AML-193 (cell line): ENCODE measurements around the gene PKD1.
"Not testable (repeated sequence)": the region's sequence is repeated elsewhere in the genome, so short reads cannot be mapped to it uniquely, and the experiment has no call there.

Source experiments
- DNase-seq, 2 experiments: peaks; one replicate each; lab custom pipeline; 2025; lab: John Stamatoyannopoulos, UW

PKD1 gene

GRCh38 chr16:2107121-2107790, 28.4 kb downstream of the PKD1 start:
- DNase-seq, result not testable (repeated sequence)

DNA sequence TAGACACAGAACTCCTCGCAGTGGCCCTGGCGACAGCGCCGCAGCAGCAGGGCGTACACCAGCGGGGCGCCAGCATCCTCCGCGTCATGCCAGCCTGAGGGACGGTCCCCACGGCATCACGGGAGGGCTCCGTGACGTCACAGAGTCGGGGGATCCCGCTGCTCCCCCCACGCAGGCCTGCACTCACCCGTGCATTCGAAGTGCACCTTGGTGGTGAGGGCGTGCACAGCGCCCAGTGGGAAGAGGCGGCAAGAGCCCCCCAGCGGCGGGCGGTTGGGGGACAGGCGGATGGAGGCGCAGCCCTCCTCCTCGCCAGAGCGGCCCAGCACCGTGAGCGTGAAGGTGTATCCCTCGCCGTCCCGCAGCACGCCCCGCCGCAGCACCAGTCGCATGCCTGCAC, 29.5 kb downstream of the PKD1 start:
- not testable (repeated sequence) for DNase-seq

- not testable (repeated sequence) for DNase-seq
These were observed 29.9 kb downstream of the PKD1 start for GRCh38 chr16:2105769-2106168.

DNA sequence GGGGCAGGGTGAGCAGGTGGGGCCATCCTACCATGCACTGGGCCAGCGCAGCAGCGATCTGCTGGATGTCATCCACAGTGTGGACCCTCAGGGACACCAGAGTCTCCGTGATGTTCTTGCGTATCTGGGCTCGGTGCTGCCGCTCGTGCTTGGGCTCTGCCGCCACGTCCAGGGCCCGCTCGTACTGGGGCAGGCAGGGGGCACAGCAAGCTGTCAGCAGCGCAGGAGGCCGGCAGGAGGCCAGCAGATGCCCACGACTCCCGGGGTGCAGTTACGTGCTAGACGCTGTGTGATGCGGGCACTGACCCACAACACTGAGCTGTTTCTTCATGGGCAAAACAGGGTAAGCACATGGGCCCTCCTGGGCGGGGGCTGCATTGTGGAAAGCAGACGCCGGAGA, 30.4 kb downstream of the PKD1 start:
- not testable (repeated sequence) for DNase-seq

DNA sequence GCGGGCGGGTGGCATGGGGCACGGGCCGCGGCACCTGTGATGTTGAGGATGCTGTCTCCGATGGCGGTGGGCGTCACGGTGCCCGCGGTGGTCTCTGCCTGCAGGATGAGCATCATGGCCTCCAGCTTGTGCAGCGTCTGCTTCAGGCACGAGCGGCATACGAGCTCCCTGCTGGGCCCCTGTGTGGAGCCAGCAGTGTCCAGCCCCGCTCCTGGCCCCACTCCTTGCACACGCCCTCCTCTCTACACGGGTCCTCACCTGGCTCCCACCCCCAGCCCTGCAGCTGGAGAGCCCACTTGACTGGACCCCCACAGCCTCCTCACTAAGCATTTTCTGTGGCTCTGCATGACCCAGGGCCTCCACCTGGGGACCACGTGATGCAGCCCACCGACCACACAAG, 31.2 kb downstream of the PKD1 start:
- DNase-seq, result not testable (repeated sequence)

DNA sequence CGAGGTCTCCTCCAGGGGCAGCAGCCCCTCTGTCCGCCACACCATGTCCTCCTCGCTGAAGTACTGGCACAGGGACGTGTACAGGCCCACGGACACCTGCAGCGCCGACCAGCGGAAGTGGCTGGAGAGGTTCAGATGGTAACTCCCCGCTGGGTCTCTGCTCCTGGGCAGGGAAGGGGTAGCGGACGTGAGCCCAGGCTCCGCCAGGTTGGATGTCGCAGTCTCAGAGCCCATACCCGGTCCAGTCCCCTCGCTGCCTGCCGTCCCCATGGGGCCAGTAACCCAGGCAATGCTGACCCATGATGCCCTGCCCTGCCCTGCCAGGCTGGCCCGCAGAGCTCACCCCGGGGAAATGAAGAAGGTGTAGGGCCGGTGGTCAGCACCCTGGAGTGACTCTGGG, 33.2 kb downstream of the PKD1 start:
- DNase-seq, result no peak

DNA sequence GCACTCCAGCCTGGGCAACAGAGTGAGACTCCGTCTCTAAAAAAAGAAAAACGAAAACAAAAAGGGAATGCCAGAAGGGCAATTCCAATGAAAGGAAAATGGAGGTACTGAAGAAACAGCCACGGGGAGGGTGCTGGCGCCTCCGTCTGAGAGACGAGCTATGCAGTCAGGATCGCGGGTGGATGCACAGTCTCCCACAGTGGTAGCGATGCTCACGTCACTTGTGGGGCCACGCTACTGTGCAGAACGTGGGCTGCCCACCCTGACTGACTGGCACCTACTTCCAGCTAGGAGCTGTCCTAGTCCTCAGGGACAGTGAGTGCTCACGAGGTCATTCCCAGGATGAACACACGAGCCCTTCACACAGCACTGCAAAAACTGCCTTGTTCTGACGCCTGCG, 34.1 kb downstream of the PKD1 start:
- DNase-seq, result not testable (repeated sequence)

GRCh38 chr16:2097689-2098088, 38.0 kb downstream of the PKD1 start:
- DNase-seq, result not testable (repeated sequence)

GRCh38 chr16:2096853-2097595, 38.7 kb downstream of the PKD1 start:
- DNase-seq, result no peak

DNA sequence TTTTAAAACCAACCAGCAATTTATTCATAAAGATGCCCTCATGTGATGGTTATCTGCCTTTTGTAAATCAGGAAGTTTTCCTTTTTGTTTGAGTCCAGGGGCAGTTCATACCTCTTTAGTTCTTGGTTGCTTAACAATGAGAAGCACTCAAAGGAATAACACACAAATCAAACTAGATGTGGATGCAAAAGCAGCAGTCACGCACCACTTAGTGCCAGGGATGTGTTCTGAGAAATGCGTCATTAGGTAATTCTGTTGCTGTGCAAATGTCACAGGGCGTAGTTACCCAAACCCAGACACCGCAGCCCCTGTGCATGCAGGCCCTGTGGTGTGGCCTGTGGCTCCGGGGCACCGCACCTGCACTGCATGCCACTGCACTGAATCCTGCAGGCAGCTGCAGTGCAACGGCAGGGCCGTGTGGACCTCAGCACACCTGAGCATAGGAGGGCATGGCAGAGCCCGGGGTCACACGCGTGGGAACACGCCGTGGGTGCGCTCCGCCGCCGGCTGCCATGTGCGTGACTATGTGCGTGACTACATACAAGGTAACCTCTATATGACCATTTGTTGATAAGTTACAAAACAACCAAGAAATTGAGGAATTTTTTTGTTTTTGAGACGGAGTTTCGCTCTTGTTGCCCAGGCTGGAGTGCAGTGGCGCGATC, 39.6 kb downstream of the PKD1 start:
- DNase-seq, result no peak

DNA sequence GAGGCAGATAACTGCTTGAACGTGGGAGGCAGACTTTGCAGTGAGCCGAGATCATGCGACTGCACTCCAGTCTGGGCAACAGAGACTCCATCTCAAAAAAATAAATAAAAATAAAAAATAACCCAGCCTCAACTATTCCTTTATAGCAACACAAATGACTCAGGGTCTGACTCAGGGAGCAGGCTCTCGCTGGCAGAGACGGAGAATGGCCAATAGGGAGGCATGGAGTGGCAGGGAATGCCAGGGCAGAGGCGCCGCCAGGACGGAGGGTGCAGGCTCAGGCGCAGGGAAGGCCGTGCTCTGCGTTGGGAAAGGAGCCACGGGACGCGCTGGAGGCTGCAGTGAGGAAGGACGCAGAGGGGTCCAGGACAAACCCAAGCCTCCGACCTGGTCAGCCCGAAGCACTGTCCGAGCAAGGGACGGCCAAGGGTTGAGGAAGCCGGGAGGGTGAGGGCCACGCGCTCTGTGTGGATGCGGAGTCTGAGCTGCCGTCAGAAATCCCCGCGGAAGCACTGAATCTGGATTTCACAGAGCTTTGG, 40.3 kb downstream of the PKD1 start:
- no peak for DNase-seq

GRCh38 chr16:2093793-2094192, 41.9 kb downstream of the PKD1 start:
- DNase-seq, result no peak

DNA sequence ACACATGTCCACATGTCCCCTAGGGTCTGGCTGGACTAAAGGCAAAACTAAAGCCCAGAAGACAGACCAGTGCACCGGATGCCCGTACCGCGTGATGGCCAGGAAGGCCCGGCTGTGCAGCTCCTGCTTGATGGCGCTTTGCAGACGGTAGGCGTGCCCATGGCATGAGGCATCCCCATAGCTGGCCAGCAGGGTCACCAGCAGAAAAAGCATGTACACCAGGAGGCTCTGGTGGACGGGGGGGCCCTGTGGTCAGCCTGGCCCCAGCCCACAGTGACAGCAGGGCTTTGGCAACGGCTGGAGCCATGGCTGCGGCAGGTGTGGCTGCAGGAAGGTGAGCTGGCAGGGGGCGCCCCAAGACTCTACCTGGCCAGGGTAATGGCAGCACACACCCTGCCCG, 42.8 kb downstream of the PKD1 start:
- DNase-seq, result no peak

GRCh38 chr16:2092256-2092620, 43.5 kb downstream of the PKD1 start:
- DNase-seq, result no peak

GRCh38 chr16:2091547-2092255, 44.0 kb downstream of the PKD1 start:
- no peak for DNase-seq

DNA sequence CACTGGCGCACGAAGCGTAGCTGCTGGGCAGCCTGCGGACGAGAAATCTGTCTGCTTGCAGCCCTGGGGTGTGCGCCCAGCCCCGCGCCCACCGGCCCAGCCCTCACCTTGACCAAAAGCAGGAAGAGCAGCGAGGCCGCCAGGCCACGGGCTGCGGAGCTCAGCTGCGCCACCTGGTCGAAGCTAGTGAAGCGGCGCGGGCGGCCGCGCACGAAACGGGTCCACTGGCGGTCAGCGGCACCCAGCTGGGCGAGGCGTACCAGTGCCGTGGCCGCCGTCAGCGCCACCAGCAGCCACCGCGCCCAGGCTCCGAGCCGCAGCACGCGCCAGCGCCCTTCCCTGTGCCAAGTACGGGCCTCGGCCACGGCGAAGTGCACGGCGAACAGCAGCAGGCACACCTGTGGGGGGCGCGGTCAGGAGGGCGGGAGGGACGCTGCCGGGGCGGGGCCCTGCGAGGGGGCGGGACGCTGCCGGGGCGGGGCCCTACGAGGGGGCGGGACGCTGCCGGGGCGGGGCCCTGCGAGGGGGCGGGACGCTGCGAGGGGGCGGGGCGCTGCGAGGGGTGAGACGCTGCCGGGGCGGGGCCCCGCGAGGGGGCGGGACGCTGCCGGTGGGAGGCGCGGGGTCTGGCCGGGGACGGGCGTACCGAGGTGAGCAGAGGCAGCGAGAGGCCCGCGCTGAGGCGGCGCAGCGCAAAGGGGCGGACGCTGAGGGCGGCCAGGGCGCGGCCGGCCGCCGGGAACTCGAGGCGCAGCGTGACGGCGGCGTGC, 44.7 kb downstream of the PKD1 start:
- no peak for DNase-seq

- no peak for DNase-seq
These were observed 45.3 kb downstream of the PKD1 start for GRCh38 chr16:2090481-2090776.

DNA sequence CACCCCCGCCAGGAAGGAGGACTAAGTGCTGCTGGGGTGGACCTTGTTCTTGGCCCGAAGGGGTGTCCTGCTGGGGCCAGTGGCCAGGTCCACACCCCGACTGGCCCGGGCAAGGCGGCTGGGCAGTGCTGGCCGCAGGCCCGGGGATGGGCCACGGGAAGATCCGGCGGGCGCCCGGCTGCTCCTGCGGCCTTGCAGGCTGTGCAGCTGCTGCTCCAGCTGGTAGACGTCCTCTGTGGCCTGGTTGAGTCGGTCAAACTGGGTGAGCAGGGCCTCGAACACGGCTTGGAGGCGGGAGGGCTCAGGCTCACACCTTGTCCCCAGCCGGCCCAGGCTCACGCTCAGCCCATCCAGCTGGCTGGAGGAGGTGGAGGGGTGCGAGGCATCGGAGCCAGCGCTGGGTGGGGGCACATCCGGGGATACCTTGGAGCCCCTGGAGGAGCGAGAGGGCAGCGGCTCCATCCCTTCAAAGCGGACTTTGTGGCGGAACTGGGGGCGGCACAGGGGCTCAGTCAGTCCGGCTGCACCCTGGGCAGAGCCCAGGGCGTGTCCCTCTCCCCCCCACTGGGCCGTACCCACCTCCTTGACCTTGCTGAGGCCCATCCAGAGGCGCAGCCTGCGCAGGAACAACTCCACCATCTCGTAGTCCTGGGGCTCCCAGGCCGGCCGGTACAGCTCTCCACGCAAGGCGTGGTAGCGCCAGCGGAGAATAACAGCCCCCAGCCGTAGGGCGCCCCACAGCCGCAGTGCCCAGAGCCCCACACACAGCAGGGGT, 45.8 kb downstream of the PKD1 start:
- DNase-seq, result no peak

GRCh38 chr16:2088759-2089358, 46.8 kb downstream of the PKD1 start:
- DNase-seq, result no peak
